K562 (cell line): ENCODE results near the gene SLC2A10. TPM values are rescaled to one million over a fixed set of nuclear protein-coding genes. Genes with fewer than 3 reads are reported as not detected.

Experiments
- ATAC-seq: fragments of 200-7000 bp; cut with Tn5 transposase; 3 replicates; pipeline ENCODE4 v1.9.1; 2020; ENCODE audit warnings: moderate library complexity
- BruUV-seq: library from RNA; stranded (reverse); fragments of 400-500 nt; replicated peaks from 2 replicates; lab custom pipeline; 2021; lab: Mats Ljungman, UMichigan
- CTCF ChIA-PET: fragments of 300-600 bp; formaldehyde crosslinking; extraction: SDS; loops from one replicate; lab custom pipeline; 2021; ENCODE audit warnings: low intra/inter-chr PET ratio; lab: Yijun Ruan, JAX
- POLR2A ChIA-PET: fragments of 300-600, 350-650 bp; sonication (Branson Sonifier 250); formaldehyde crosslinking; extraction: SDS; loops from one replicate; lab custom pipeline; 2021; ENCODE audit warnings: antibody characterized with exemption, inconsistent platforms; lab: Yijun Ruan, JAX
- DNase-seq, 4 experiments: peaks; one replicate each; pipeline versions ENCODE4 v3.0.0 to v3.0.0-alpha.2; 2011 to 2018; ENCODE audit warnings: low spot score in 3 of 4, mixed read lengths in 3 of 4; ENCODE audit errors: extremely low read depth in 1 of 4
- FAIRE-seq: peaks from 2 replicates; lab custom pipeline; 2011; peaks lifted over from hg19 to GRCh38; lab: Jason Lieb, UNC
- H2AFZ ChIP-seq: 2 replicates; pipeline ENCODE4 v1.6.0; 2011; ENCODE audit warnings: low read depth, low read length, control low read depth, inconsistent platforms
- H3K27ac ChIP-seq: fragments of 200-600 bp; 3 replicates; pipeline ENCODE4 v1.8.0; 2011; ENCODE audit warnings: low read depth, mild to moderate bottlenecking, control low read depth, inconsistent platforms, low read length, moderate library complexity, mixed read lengths; ENCODE audit errors: extremely low read depth
- H3K27me3 ChIP-seq, 2 experiments: fragments of 300-600 bp in 1 of 2; 2 replicates in 1 of 2; 3 replicates in 1 of 2; pipeline versions ENCODE4 v1.6.0 to v1.8.0; 2011; ENCODE audit warnings: inconsistent platforms in 2 of 2, low read length in 2 of 2, mild to moderate bottlenecking in 1 of 2, mixed read lengths in 1 of 2, moderate library complexity in 1 of 2; ENCODE audit not compliant: control insufficient read depth in 2 of 2, insufficient read depth in 2 of 2
- H3K36me3 ChIP-seq: fragments of 300-600 bp; 3 replicates; pipeline ENCODE4 v1.8.0; 2011; ENCODE audit warnings: mild to moderate bottlenecking, low read length, inconsistent platforms; ENCODE audit not compliant: control insufficient read depth, insufficient read depth
- H3K4me1 ChIP-seq, 2 experiments: fragments of 200-600 bp in 1 of 2; replicated peaks in 1 of 2; 2 replicates in 1 of 2; 3 replicates in 1 of 2; pipeline versions ENCODE4 v1.5.1 to v1.8.0; 2011; ENCODE audit warnings: inconsistent platforms in 2 of 2, low read length in 2 of 2, mild to moderate bottlenecking in 1 of 2, mixed read lengths in 1 of 2, moderate library complexity in 1 of 2; ENCODE audit not compliant: control insufficient read depth in 2 of 2, insufficient read depth in 2 of 2
- H3K4me2 ChIP-seq: 2 replicates; pipeline ENCODE4 v1.6.1; 2011; ENCODE audit warnings: low read length, control low read depth, inconsistent platforms, mixed read lengths; ENCODE audit not compliant: insufficient read depth
- H3K4me3 ChIP-seq: fragments of 200-600 bp; sonication (generic), shearing (Covaris generic); 2 replicates; pipeline ENCODE4 v1.5.1; 2016; ENCODE audit warnings: control low read depth, inconsistent platforms
- H3K79me2 ChIP-seq: fragments of 200-600 bp; 3 replicates; pipeline ENCODE4 v1.8.0; 2011; ENCODE audit warnings: low read length, inconsistent platforms; ENCODE audit not compliant: control insufficient read depth, insufficient read depth
- H3K9ac ChIP-seq, 2 experiments: 2 replicates each; pipeline versions ENCODE4 v1.6.0 to v1.6.1; 2011; ENCODE audit warnings: low read depth in 2 of 2, low read length in 2 of 2, control low read depth in 1 of 2, inconsistent platforms in 1 of 2, mild to moderate bottlenecking in 1 of 2, mixed read lengths in 1 of 2; ENCODE audit not compliant: insufficient read depth in 1 of 2
- H3K9me1 ChIP-seq: one replicate; pipeline ENCODE4 v1.6.0; 2011; ENCODE audit warnings: inconsistent platforms, mild to moderate bottlenecking, low read length, moderate library complexity; ENCODE audit not compliant: control insufficient read depth, insufficient read depth
- H3K9me3 ChIP-seq: replicated peaks from 2 replicates; pipeline ENCODE4 v1.5.1; 2011; ENCODE audit warnings: low read depth, low read length, inconsistent platforms; ENCODE audit not compliant: control insufficient read depth, insufficient read depth
- H4K20me1 ChIP-seq: replicated peaks from 2 replicates; pipeline ENCODE4 v1.6.1; 2011; ENCODE audit warnings: low read length, inconsistent platforms, mixed read lengths; ENCODE audit not compliant: control insufficient read depth, insufficient read depth
- FOS ChIP-seq: IDR thresholded peaks from 3 replicates; pipeline ENCODE4 v1.6.1; 2011; ENCODE audit not compliant: insufficient read length; ENCODE audit errors: extremely low read depth
- KDM2B ChIP-seq: fragments of 250-450 bp; sonication (Bioruptor Pico); IDR thresholded peaks from 2 replicates; pipeline ENCODE4 v1.8.0; 2021; ENCODE audit warnings: mild to moderate bottlenecking, moderate library complexity
- MAZ ChIP-seq, 2 experiments: fragments of 450-650 bp in 1 of 2; sonication (generic) in 1 of 2; formaldehyde crosslinking; IDR thresholded peaks in 1 of 2; conservative IDR thresholded peaks in 1 of 2; 2 replicates each; pipeline versions ENCODE4 v1.4.0 to v1.5.0; 2020; ENCODE audit warnings: mild to moderate bottlenecking in 1 of 2, missing genetic modification reagents in 1 of 2
- NUFIP1 ChIP-seq: fragments of 450-650 bp; IDR thresholded peaks from 2 replicates; pipeline ENCODE4 v1.6.1; 2018; ENCODE audit not compliant: partially characterized antibody
- SAFB ChIP-seq: fragments of 200-400 bp; formaldehyde crosslinking; IDR thresholded peaks from 2 replicates; pipeline ENCODE4 v1.6.1; 2017; ENCODE audit warnings: low read depth, low read length, borderline replicate concordance
- SMARCA4 ChIP-seq: fragments of 450-650 bp; IDR thresholded peaks from 2 replicates; pipeline ENCODE4 v1.6.1; 2016
- TOE1 ChIP-seq, 2 experiments: fragments of 450-650 bp in 1 of 2; sonication (generic) in 1 of 2; formaldehyde crosslinking in 1 of 2; IDR thresholded peaks; 2 replicates each; pipeline versions ENCODE4 v1.7.1 to v1.8.0; 2016 to 2022; ENCODE audit warnings: borderline replicate concordance in 2 of 2, mild to moderate bottlenecking in 2 of 2, antibody characterized with exemption in 1 of 2, inconsistent platforms in 1 of 2, low read depth in 1 of 2, missing genetic modification reagents in 1 of 2, moderate library complexity in 1 of 2
- XRCC5 ChIP-seq: fragments of 200-400 bp; formaldehyde crosslinking; IDR thresholded peaks from 2 replicates; pipeline ENCODE4 v1.6.1; 2017; ENCODE audit warnings: low read depth, mild to moderate bottlenecking, low read length
- ZNF133 ChIP-seq: fragments of 250-450 bp; sonication (Bioruptor Pico); IDR thresholded peaks from 2 replicates; pipeline ENCODE4 v1.4.0; 2020; ENCODE audit warnings: mild to moderate bottlenecking
- ZNF217 ChIP-seq: sonication (generic); formaldehyde crosslinking; IDR thresholded peaks from 2 replicates; pipeline ENCODE4 v1.8.0; 2022; ENCODE audit warnings: mild to moderate bottlenecking, missing genetic modification reagents
- ZSCAN32 ChIP-seq: fragments of 450-650 bp; formaldehyde crosslinking; IDR thresholded peaks from 2 replicates; pipeline ENCODE4 v1.4.0; 2020; ENCODE audit warnings: mild to moderate bottlenecking, moderate library complexity
- WGBS: fragments of 100-300 bp; shearing (Covaris generic); methylation state at CpG from one replicate; pipeline ENCODE4 v1.1.6; 2016; ENCODE audit warnings: low coverage, mixed read lengths; ENCODE audit not compliant: insufficient coverage; ENCODE audit errors: missing lambda C conversion rate; 5-methylcytosine and 5-hydroxymethylcytosine counted together
- in situ Hi-C: fragments of 300-500 bp; cut with MboI; formaldehyde crosslinking; loops from 4 replicates; pipeline ENCODE4 v1.15.0; 2018; ENCODE audit warnings: inconsistent platforms, mixed read lengths
- intact Hi-C: fragments of 100-400 bp; cut with micrococcal nuclease; formaldehyde crosslinking; loops from 2 replicates; pipeline ENCODE4 v1.14.2; 2022
- polyA plus RNA-seq, 8 experiments: library from polyadenylated mRNA; depleted of rRNA in 4 of 8; stranded (reverse) in 5 of 8; unstranded in 3 of 8; fragments of >200 nt; fragmentation: Nextera tagmentation in 2 of 8; fragmentation: Illumina TruSeq in 1 of 8; extraction: Ambion mirVana in 2 of 8; extraction: Trizol in 1 of 8; gene quantifications; 2 replicates each; pipeline versions ENCODE4 v1.2.1 to v1.2.3, GENCODE V29; 2011 to 2014; ENCODE audit warnings: inconsistent platforms in 1 of 8, missing spikeins in 1 of 8
- total RNA-seq, 7 experiments: library from RNA; depleted of rRNA in 6 of 7; stranded (reverse); fragments of >200 nt in 6 of 7; fragmentation: Illumina TruSeq in 2 of 7; extraction: Trizol in 2 of 7; gene quantifications; 2 replicates each; pipeline versions ENCODE4 v1.2.1 to v1.2.3, GENCODE V29; 2011 to 2021; ENCODE audit warnings: low replicate concordance in 1 of 7
- TF ChIP-seq, protein P1 (sequence below): sonication (generic); formaldehyde crosslinking; IDR thresholded peaks from 2 replicates; pipeline ENCODE4 v1.4.0; 2020; ENCODE audit warnings: mild to moderate bottlenecking, missing genetic modification reagents
- TF ChIP-seq, protein P2 (sequence below): sonication (generic); formaldehyde crosslinking; IDR thresholded peaks from 2 replicates; pipeline ENCODE4 v1.8.0; 2022; ENCODE audit warnings: mild to moderate bottlenecking, missing genetic modification reagents
- TF ChIP-seq, protein P3 (sequence below), 2 experiments: fragments of 450-650 bp; IDR thresholded peaks; 2 replicates each; pipeline ENCODE4 v1.6.1; 2016

The SLC2A10 gene
- total and polyA plus RNA-seq, 9 of the 15 experiments (the other 6 are each of a cell fraction or from before 2014, with no cell fraction given), result 0.01 to 1.8 (median 0.10) TPM

DNA sequence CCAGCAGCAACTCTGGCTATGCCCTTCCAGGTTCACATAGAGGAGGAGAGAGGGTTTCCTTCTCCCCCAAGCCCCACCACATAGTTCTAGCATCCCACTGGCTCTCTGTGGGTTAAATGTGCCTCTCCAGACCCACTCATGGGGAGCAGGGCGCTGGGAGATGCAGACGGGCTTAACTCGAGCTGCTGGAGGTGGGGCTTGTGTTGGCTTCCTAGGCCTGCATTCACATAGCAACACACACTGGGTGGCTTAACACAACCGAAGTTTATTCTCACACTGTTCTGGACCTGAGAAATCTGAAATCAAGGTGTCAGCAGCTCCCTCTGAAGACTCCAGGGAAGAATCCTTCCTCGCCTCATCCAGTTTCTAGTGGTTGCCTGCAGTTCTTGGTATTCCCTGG, 33.6 kb downstream of the SLC2A10 start:
- Histone ChIP-seq H3K4me3 (no peak overlapping the region), H3K79me2 (no peaks in the 10 kb centered on the region), H3K27ac (no peak overlapping the region), H2AFZ (no peak overlapping the region), H3K36me3 (no peaks in the 10 kb centered on the region), H3K9ac (no peak overlapping the region), H4K20me1 (no peaks in the 10 kb centered on the region), H3K4me1 (no peaks in the 10 kb centered on the region), H3K9me3 (no peaks in the 10 kb centered on the region), H3K9me1 (no peaks in the 10 kb centered on the region), H3K4me2 (no peak overlapping the region), H3K27me3 (peaks cover 0 to 18% of the 10 kb centered on the region in 2 experiments; a peak in 4 of 5 replicates)
- in situ Hi-C loops (no loop called here), intact Hi-C loops (no loop called here)
- 3% methylated on average over 5 of the region's 5 CpGs for WGBS
- ChIA-PET CTCF (no interaction called here), POLR2A (interaction anchor here (0.5 to 1.4 kb wide), 2 partner anchors 13 to 42 kb away, joined by 3 read pairs; no protein-coding TSS in a partner anchor)
- no TSS peak for BruUV-seq
- no peak for TF ChIP-seq FOS
- TF ChIP-seq SMARCA4, result no peak
- no peak for TF ChIP-seq ZNF133
- no peak for TF ChIP-seq ZSCAN32 (CRISPR knock-in tag)
- TF ChIP-seq, protein P1, sequence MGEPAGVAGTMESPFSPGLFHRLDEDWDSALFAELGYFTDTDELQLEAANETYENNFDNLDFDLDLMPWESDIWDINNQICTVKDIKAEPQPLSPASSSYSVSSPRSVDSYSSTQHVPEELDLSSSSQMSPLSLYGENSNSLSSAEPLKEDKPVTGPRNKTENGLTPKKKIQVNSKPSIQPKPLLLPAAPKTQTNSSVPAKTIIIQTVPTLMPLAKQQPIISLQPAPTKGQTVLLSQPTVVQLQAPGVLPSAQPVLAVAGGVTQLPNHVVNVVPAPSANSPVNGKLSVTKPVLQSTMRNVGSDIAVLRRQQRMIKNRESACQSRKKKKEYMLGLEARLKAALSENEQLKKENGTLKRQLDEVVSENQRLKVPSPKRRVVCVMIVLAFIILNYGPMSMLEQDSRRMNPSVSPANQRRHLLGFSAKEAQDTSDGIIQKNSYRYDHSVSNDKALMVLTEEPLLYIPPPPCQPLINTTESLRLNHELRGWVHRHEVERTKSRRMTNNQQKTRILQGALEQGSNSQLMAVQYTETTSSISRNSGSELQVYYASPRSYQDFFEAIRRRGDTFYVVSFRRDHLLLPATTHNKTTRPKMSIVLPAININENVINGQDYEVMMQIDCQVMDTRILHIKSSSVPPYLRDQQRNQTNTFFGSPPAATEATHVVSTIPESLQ (CRISPR knock-in tag), result no peak
- TF ChIP-seq XRCC5, result no peak
- no peak for TF ChIP-seq ZNF217 (CRISPR knock-in tag)
- TF ChIP-seq NUFIP1, result no peak
- TF ChIP-seq SAFB, result no peak
- no peak for TF ChIP-seq MAZ (CRISPR knock-in tag; conservative IDR thresholded peaks at IDR 0.05 in 1 of 2, IDR thresholded peaks at IDR 0.05 in 1 of 2)
- no peak for TF ChIP-seq KDM2B (CRISPR knock-in tag)
- no peak for TF ChIP-seq TOE1 (IDR thresholded peaks at IDR 0.05; ENCODE audit: borderline replicate concordance)
- no peak for TF ChIP-seq TOE1 (CRISPR knock-in tag; IDR thresholded peaks at IDR 0.05; ENCODE audit: borderline replicate concordance, low read depth)
- TF ChIP-seq, protein P2, sequence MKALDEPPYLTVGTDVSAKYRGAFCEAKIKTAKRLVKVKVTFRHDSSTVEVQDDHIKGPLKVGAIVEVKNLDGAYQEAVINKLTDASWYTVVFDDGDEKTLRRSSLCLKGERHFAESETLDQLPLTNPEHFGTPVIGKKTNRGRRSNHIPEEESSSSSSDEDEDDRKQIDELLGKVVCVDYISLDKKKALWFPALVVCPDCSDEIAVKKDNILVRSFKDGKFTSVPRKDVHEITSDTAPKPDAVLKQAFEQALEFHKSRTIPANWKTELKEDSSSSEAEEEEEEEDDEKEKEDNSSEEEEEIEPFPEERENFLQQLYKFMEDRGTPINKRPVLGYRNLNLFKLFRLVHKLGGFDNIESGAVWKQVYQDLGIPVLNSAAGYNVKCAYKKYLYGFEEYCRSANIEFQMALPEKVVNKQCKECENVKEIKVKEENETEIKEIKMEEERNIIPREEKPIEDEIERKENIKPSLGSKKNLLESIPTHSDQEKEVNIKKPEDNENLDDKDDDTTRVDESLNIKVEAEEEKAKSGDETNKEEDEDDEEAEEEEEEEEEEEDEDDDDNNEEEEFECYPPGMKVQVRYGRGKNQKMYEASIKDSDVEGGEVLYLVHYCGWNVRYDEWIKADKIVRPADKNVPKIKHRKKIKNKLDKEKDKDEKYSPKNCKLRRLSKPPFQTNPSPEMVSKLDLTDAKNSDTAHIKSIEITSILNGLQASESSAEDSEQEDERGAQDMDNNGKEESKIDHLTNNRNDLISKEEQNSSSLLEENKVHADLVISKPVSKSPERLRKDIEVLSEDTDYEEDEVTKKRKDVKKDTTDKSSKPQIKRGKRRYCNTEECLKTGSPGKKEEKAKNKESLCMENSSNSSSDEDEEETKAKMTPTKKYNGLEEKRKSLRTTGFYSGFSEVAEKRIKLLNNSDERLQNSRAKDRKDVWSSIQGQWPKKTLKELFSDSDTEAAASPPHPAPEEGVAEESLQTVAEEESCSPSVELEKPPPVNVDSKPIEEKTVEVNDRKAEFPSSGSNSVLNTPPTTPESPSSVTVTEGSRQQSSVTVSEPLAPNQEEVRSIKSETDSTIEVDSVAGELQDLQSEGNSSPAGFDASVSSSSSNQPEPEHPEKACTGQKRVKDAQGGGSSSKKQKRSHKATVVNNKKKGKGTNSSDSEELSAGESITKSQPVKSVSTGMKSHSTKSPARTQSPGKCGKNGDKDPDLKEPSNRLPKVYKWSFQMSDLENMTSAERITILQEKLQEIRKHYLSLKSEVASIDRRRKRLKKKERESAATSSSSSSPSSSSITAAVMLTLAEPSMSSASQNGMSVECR (CRISPR knock-in tag), result no peak
- TF ChIP-seq, protein P3, sequence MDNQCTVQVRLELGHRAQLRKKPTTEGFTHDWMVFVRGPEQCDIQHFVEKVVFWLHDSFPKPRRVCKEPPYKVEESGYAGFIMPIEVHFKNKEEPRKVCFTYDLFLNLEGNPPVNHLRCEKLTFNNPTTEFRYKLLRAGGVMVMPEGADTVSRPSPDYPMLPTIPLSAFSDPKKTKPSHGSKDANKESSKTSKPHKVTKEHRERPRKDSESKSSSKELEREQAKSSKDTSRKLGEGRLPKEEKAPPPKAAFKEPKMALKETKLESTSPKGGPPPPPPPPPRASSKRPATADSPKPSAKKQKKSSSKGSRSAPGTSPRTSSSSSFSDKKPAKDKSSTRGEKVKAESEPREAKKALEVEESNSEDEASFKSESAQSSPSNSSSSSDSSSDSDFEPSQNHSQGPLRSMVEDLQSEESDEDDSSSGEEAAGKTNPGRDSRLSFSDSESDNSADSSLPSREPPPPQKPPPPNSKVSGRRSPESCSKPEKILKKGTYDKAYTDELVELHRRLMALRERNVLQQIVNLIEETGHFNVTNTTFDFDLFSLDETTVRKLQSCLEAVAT (IDR thresholded peaks at IDR 0.05), result no peak
- DNase-seq (no peak), FAIRE-seq (no peak), ATAC-seq (no peak)
